OCI-LY7 (cell line): ENCODE data around the gene TRAF1. TPM values are rescaled to one million over a fixed set of nuclear protein-coding genes. Genes with fewer than 3 reads are reported as not detected.

Source experiments
- BruUV-seq: library from RNA; stranded (reverse); fragments of 400-500 nt; replicated peaks from 2 replicates; lab custom pipeline; 2021; lab: Mats Ljungman, UMichigan
- CTCF ChIA-PET: fragments of 300-600 bp; sonication (Branson Sonifier 250); formaldehyde crosslinking; loops from one replicate; lab custom pipeline; 2022; ENCODE audit warnings: antibody characterized with exemption; ENCODE audit not compliant: unreplicated experiment; lab: Charles Lee
- POLR2A ChIA-PET: fragments of 300-600 bp; sonication (Branson Sonifier 250); formaldehyde crosslinking; loops from one replicate; lab custom pipeline; 2022; ENCODE audit warnings: antibody characterized with exemption; lab: Charles Lee
- DNase-seq: peaks from one replicate; pipeline ENCODE4 v3.0.0-alpha.2; 2015; ENCODE audit warnings: low spot score
- H2AFZ ChIP-seq: fragments of 200-600 bp; sonication (generic), shearing (Covaris generic); 2 replicates; pipeline ENCODE4 v1.6.1; 2014; ENCODE audit warnings: mild to moderate bottlenecking, antibody characterized with exemption, low read length, moderate library complexity
- H3K27ac ChIP-seq: fragments of 200-600 bp; sonication (generic); 2 replicates; pipeline ENCODE4 v1.5.1; 2014; ENCODE audit warnings: mixed run types, low read depth, mild to moderate bottlenecking, moderate library complexity, low read length, inconsistent platforms; ENCODE audit not compliant: poor library complexity, severe bottlenecking
- H3K36me3 ChIP-seq: fragments of 200-600 bp; sonication (generic); 2 replicates; pipeline ENCODE4 v1.6.1; 2014; ENCODE audit warnings: mild to moderate bottlenecking, antibody characterized with exemption, low read length, moderate library complexity, mixed read lengths; ENCODE audit not compliant: insufficient read depth
- H3K4me1 ChIP-seq: fragments of 200-600 bp; sonication (generic); 2 replicates; pipeline ENCODE4 v1.5.1; 2014; ENCODE audit warnings: mild to moderate bottlenecking, low read length; ENCODE audit not compliant: insufficient read depth, poor library complexity, severe bottlenecking
- H3K4me2 ChIP-seq: fragments of 200-600 bp; sonication (generic); 2 replicates; pipeline ENCODE4 v1.6.1; 2014; ENCODE audit warnings: mild to moderate bottlenecking, low read length
- H3K4me3 ChIP-seq: fragments of 200-600 bp; sonication (generic); 2 replicates; pipeline ENCODE4 v1.5.1; 2014; ENCODE audit warnings: mild to moderate bottlenecking, low read depth, low read length; ENCODE audit not compliant: poor library complexity, severe bottlenecking
- H3K79me2 ChIP-seq: fragments of 200-600 bp; sonication (generic); 2 replicates; pipeline ENCODE4 v1.6.1; 2016; ENCODE audit warnings: low read depth, mild to moderate bottlenecking, low read length, moderate library complexity, mixed read lengths; ENCODE audit not compliant: insufficient read depth
- H3K9me2 ChIP-seq: fragments of 200-600 bp; sonication (generic); 2 replicates; pipeline ENCODE4 v1.6.1; 2016; ENCODE audit warnings: mild to moderate bottlenecking, low read length, mixed read lengths; ENCODE audit not compliant: insufficient read depth
- H3K9me3 ChIP-seq: fragments of 200-600 bp; sonication (generic); 2 replicates; pipeline ENCODE4 v1.6.1; 2014; ENCODE audit warnings: mild to moderate bottlenecking, mixed run types, low read length, mixed read lengths
- H4K20me1 ChIP-seq: fragments of 200-600 bp; sonication (generic); 2 replicates; pipeline ENCODE4 v1.6.1; 2014; ENCODE audit warnings: mild to moderate bottlenecking, antibody characterized with exemption, low read length, moderate library complexity, mixed read lengths; ENCODE audit not compliant: insufficient read depth
- EZH2phosphoT487 ChIP-seq: fragments of 200-600 bp; sonication (generic); IDR thresholded peaks from 2 replicates; pipeline ENCODE4 v1.6.1; 2018; ENCODE audit warnings: low read depth, borderline replicate concordance, mild to moderate bottlenecking, mixed run types, antibody characterized with exemption, low read length, moderate library complexity, mixed read lengths
- intact Hi-C: fragments of 100-400 bp; cut with micrococcal nuclease; formaldehyde crosslinking; loops from one replicate; pipeline ENCODE4 v1.10.0; 2022; ENCODE audit not compliant: unreplicated experiment
- total RNA-seq, 2 experiments: library from RNA; depleted of rRNA in 1 of 2; stranded (reverse); fragments of >200 nt in 1 of 2; shearing (Covaris generic) in 1 of 2; gene quantifications; 2 replicates each; pipeline ENCODE4 v1.2.3, GENCODE V29; 2014 to 2022
- TF ChIP-seq, protein P1 (sequence below): fragments of 200-600 bp; sonication (generic); conservative IDR thresholded peaks from 2 replicates; pipeline ENCODE4 v1.5.1; 2014; ENCODE audit warnings: mild to moderate bottlenecking, antibody characterized with exemption, low read length, moderate library complexity, mixed read lengths

The TRAF1 gene
- total RNA-seq, 2 experiments from 2014 or later = 24.2 to 50.5 TPM

DNA sequence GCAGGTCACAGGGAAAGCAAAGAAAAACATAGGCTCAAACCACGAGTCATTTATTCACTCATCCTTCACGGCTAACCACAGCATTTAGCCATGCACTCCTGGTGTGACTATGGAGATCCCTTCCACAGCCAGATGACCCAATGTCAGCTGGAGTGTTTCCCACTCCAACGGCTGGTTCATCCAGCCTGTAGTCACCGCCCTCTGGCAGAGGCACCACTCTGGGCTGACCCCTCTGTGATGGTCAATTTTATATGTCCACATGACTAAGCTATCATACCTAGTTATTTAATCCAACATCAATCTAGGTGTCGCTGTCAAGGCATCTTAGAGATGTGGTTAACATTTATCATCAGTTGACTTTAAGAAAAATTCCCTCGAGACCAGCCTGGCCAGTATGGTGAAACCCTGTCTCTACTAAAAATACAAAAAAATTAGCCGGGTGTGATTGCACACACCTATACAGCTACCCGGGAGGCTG is 40.1 kb downstream of the TRAF1 start:
- CTCF ChIA-PET = interaction anchor here (0.8 to 1.3 kb wide), 3 partner anchors 9 to 45 kb away, joined by 3 to 5 read pairs (median 4); no protein-coding TSS in a partner anchor
- peaks cover 86% of the 10 kb centered on the region for H3K4me1 ChIP-seq
- DNase-seq = peak; percentile 69
- no peaks in the 10 kb centered on the region for H3K9me3 ChIP-seq
- H4K20me1 ChIP-seq = no peaks in the 10 kb centered on the region
- H3K36me3 ChIP-seq = no peaks in the 10 kb centered on the region
- peak overlapping the region; percentile 51 for H3K4me2 ChIP-seq
- H2AFZ ChIP-seq = peak overlapping the region; percentile 45; the same call in 1 of the 2 replicates
- H3K9me2 ChIP-seq = no peaks in the 10 kb centered on the region
- H3K79me2 ChIP-seq = no peaks in the 10 kb centered on the region
- BruUV-seq = no TSS peak
- intact Hi-C loops = no loop called here
- POLR2A ChIA-PET = interaction anchor here (1.2 to 16.9 kb wide), 6 partner anchors 8 to 43 kb away, joined by 3 to 372 read pairs (median 8); partner anchors contain the start of gene TRAF1
- TF ChIP-seq, protein P1, sequence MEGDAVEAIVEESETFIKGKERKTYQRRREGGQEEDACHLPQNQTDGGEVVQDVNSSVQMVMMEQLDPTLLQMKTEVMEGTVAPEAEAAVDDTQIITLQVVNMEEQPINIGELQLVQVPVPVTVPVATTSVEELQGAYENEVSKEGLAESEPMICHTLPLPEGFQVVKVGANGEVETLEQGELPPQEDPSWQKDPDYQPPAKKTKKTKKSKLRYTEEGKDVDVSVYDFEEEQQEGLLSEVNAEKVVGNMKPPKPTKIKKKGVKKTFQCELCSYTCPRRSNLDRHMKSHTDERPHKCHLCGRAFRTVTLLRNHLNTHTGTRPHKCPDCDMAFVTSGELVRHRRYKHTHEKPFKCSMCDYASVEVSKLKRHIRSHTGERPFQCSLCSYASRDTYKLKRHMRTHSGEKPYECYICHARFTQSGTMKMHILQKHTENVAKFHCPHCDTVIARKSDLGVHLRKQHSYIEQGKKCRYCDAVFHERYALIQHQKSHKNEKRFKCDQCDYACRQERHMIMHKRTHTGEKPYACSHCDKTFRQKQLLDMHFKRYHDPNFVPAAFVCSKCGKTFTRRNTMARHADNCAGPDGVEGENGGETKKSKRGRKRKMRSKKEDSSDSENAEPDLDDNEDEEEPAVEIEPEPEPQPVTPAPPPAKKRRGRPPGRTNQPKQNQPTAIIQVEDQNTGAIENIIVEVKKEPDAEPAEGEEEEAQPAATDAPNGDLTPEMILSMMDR = peak; percentile 54
- no peak for TF ChIP-seq EZH2phosphoT487
- peak overlapping the region; percentile 44 for H3K27ac ChIP-seq
- no peak overlapping the region for H3K4me3 ChIP-seq

DNA sequence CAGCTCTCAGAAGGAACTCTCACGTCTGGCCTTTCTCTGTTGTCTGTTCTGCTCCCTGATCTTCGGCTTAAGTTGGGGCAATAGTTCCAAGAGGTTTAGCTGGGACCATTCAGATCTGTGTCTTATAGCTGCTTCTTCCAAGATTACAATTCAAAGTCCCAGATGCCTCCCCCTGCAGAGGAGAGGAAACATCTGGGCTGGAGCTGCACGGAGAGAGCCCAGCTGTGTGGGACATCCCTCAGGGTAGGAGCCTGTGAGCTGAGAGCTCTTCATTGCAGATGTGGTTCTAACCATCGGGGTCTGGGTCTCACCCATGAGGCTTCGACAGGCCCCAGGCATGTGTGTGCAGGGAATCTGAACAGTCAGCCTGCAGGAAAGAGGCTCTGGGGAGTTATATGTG is 40.6 kb downstream of the TRAF1 start:
- Histone ChIP-seq H3K4me2 (peak overlapping the region; percentile 51), H3K79me2 (no peaks in the 10 kb centered on the region), H4K20me1 (no peaks in the 10 kb centered on the region), H2AFZ (peak overlapping the region; percentile 45; the same call in 1 of the 2 replicates), H3K27ac (peak overlapping the region; percentile 44), H3K36me3 (no peaks in the 10 kb centered on the region), H3K9me2 (no peaks in the 10 kb centered on the region), H3K4me3 (no peak overlapping the region), H3K4me1 (peaks cover 86% of the 10 kb centered on the region), H3K9me3 (no peaks in the 10 kb centered on the region)
- ChIA-PET CTCF (interaction anchor here (0.8 to 1.3 kb wide), 3 partner anchors 9 to 46 kb away, joined by 3 to 5 read pairs (median 4); no protein-coding TSS in a partner anchor), POLR2A (interaction anchor here (1.2 to 16.9 kb wide), 6 partner anchors 8 to 44 kb away, joined by 3 to 372 read pairs (median 8); partner anchors contain the start of gene TRAF1)
- intact Hi-C loops = no loop called here
- TF ChIP-seq, protein P1 = no peak
- TF ChIP-seq EZH2phosphoT487 = no peak
- BruUV-seq = no TSS peak
- peak; percentile 53 for DNase-seq

DNA sequence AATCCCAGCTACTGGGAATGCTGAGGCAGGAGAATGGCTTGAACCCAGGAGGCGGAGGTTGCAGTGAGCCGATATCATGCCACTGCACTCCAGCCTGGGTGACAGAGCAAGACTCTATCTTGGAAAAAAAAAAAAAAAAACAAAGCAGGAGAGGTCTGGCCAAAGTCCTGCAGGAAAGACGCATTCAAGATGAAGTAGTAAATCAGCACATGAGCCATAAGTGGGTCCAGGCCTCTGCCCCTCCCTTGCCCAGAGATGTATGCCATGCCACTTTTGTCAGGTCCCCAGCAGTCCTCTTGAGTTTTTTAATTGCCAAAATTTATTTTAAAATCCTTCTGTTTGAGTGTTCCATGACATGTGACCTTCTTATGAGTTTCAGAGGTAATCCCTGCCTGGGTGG is 41.1 kb downstream of the TRAF1 start:
- intact Hi-C loops = no loop called here
- H2AFZ ChIP-seq = peak overlapping the region; percentile 45; the same call in 1 of the 2 replicates
- DNase-seq = no peak
- peak overlapping the region; percentile 51 for H3K4me2 ChIP-seq
- CTCF ChIA-PET = interaction anchor here (0.8 to 1.3 kb wide), 2 partner anchors 10 to 47 kb away, joined by 3 to 4 read pairs; no protein-coding TSS in a partner anchor
- BruUV-seq = no TSS peak
- no peaks in the 10 kb centered on the region for H3K9me2 ChIP-seq
- TF ChIP-seq EZH2phosphoT487 = no peak
- TF ChIP-seq, protein P1 = no peak
- no peaks in the 10 kb centered on the region for H3K9me3 ChIP-seq
- POLR2A ChIA-PET = interaction anchor here (0.6 to 16.9 kb wide), 9 partner anchors 8 to 187 kb away, joined by 3 to 372 read pairs (median 4); partner anchors contain the start of gene TRAF1
- H3K27ac ChIP-seq = peak overlapping the region; percentile 44
- no peaks in the 10 kb centered on the region for H3K79me2 ChIP-seq
- H3K4me3 ChIP-seq = no peak overlapping the region
- H3K36me3 ChIP-seq = no peaks in the 10 kb centered on the region
- peaks cover 86% of the 10 kb centered on the region for H3K4me1 ChIP-seq
- H4K20me1 ChIP-seq = no peaks in the 10 kb centered on the region
